ENCODE results near the gene CCDC148. TPM values are rescaled to one million over a fixed set of nuclear protein-coding genes. Genes with fewer than 3 reads are reported as not detected.

The CCDC148 gene
- total RNA-seq, 1 donor from 2014 or later, result 2.4 TPM

- H3K4me1 Mint-ChIP-seq (ENCODE audit: low read depth, unreplicated experiment), result no peaks in the 10 kb centered on the region
- H3K9me3 ChIP-seq (ENCODE audit: insufficient read depth, low read depth, low read length), result no peaks in the 10 kb centered on the region
- no peak overlapping the region for H3K27ac ChIP-seq (ENCODE audit: low read depth, low read length)
- H3K4me3 Mint-ChIP-seq (ENCODE audit: unreplicated experiment), result no peak overlapping the region
- no peaks in the 10 kb centered on the region for H3K4me1 ChIP-seq (ENCODE audit: insufficient read depth, low read length)
- H3K36me3 ChIP-seq (ENCODE audit: insufficient read depth, low read length), result no peaks in the 10 kb centered on the region
- no peak overlapping the region for H3K27ac Mint-ChIP-seq (ENCODE audit: unreplicated experiment)
- H3K9ac ChIP-seq (ENCODE audit: low read length), result no peak overlapping the region
- H3K36me3 Mint-ChIP-seq (ENCODE audit: low read depth, unreplicated experiment), result no peaks in the 10 kb centered on the region
- no peak for FAIRE-seq
- no peaks in the 10 kb centered on the region for H4K20me1 ChIP-seq (ENCODE audit: insufficient read depth, low read length)
- H3K9me3 Mint-ChIP-seq (ENCODE audit: unreplicated experiment), result peaks cover 6% of the 10 kb centered on the region
- no peak overlapping the region for H2AFZ ChIP-seq (ENCODE audit: low read depth, low read length)
- H3K27me3 Mint-ChIP-seq (ENCODE audit: low read depth, unreplicated experiment), result no peaks in the 10 kb centered on the region
- no peak for TF ChIP-seq CTCF (IDR thresholded peaks at IDR 0.05; ENCODE audit: insufficient read depth, low read depth, low read length)
- H3K4me3 ChIP-seq (ENCODE audit: insufficient read depth, low read depth, low read length), result no peak overlapping the region
- H3K27me3 ChIP-seq (ENCODE audit: insufficient read depth, low read length), result no peaks in the 10 kb centered on the region
- no peak for DNase-seq (ENCODE audit: low read depth)
- H3K79me2 ChIP-seq (ENCODE audit: insufficient read depth, low read length), result no peaks in the 10 kb centered on the region
- H3K4me2 ChIP-seq (ENCODE audit: low read length), result no peak overlapping the region
Measured at GRCh38 chr2:158290225-158290624, 166.3 kb downstream of the CCDC148 start.

- H3K36me3 Mint-ChIP-seq (ENCODE audit: low read depth, unreplicated experiment), result no peaks in the 10 kb centered on the region
- H3K27ac Mint-ChIP-seq (ENCODE audit: unreplicated experiment), result no peak overlapping the region
Measured at GRCh38 chr2:158276619-158277471, 179.7 kb downstream of the CCDC148 start.

More at GRCh38 chr2:158276619-158277471, 179.7 kb downstream of the CCDC148 start:
- H3K4me3 Mint-ChIP-seq (ENCODE audit: unreplicated experiment), result no peak overlapping the region
- Histone ChIP-seq H3K27ac (ENCODE audit: low read depth, low read length) (no peak overlapping the region), H3K79me2 (ENCODE audit: insufficient read depth, low read length) (no peaks in the 10 kb centered on the region), H3K4me2 (ENCODE audit: low read length) (no peak overlapping the region), H3K36me3 (ENCODE audit: insufficient read depth, low read length) (no peaks in the 10 kb centered on the region), H3K4me3 (ENCODE audit: insufficient read depth, low read depth, low read length) (no peak overlapping the region), H2AFZ (ENCODE audit: low read depth, low read length) (no peak overlapping the region), H3K9ac (ENCODE audit: low read length) (no peak overlapping the region), H3K27me3 (ENCODE audit: insufficient read depth, low read length) (no peaks in the 10 kb centered on the region), H3K9me3 (ENCODE audit: insufficient read depth, low read depth, low read length) (no peaks in the 10 kb centered on the region), H4K20me1 (ENCODE audit: insufficient read depth, low read length) (no peaks in the 10 kb centered on the region), H3K4me1 (ENCODE audit: insufficient read depth, low read length) (no peaks in the 10 kb centered on the region)
- H3K9me3 Mint-ChIP-seq (ENCODE audit: unreplicated experiment), result no peaks in the 10 kb centered on the region
- DNase-seq (ENCODE audit: low read depth), result no peak
- no peak for FAIRE-seq
- TF ChIP-seq EZH2 (IDR thresholded peaks at IDR 0.05; ENCODE audit: insufficient read depth, low read length), result no peak
- TF ChIP-seq CTCF (IDR thresholded peaks at IDR 0.05; ENCODE audit: insufficient read depth, low read depth, low read length), result no peak
- peaks cover 2% of the 10 kb centered on the region for H3K4me1 Mint-ChIP-seq (ENCODE audit: low read depth, unreplicated experiment)
- H3K27me3 Mint-ChIP-seq (ENCODE audit: low read depth, unreplicated experiment), result peaks cover 2% of the 10 kb centered on the region
